Measurements from ENCODE around the gene GTF3C4.
"Not testable (repeated sequence)": the region's sequence is repeated elsewhere in the genome, so short reads cannot be mapped to it uniquely, and the experiment has no call there.

The GTF3C4 gene

GRCh38 chr9:132708239-132708638, 38.0 kb downstream of the GTF3C4 start:
- no peak for DNase-seq

GRCh38 chr9:132708769-132709430, 38.6 kb downstream of the GTF3C4 start:
- peak; percentile 82 for DNase-seq

DNA sequence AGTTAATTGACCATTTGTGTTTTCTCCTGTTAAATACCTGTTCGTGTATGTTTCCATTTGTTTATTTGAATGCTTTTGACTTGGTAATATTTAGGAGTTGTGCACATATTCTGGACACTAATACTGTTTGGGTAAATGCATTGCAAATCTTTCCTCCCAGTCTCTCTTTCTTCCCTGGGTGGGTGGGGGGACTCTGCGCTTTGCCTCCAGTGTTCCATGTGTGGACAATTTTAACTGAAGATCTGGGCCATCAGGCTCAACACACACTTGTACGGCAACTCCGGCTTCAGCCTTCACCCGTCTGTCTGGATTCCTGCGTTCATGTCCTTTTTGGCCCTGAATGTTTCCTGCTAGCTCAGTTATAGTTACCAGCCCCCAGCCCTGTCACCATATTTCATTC, 40.1 kb downstream of the GTF3C4 start:
- no peak for DNase-seq

GRCh38 chr9:132711152-132711551, 40.9 kb downstream of the GTF3C4 start:
- DNase-seq: not testable (repeated sequence)

- DNase-seq: no peak
Measured at GRCh38 chr9:132711846-132712245, 41.6 kb downstream of the GTF3C4 start.

GRCh38 chr9:132712753-132713152, 42.5 kb downstream of the GTF3C4 start:
- no peak for DNase-seq

DNA sequence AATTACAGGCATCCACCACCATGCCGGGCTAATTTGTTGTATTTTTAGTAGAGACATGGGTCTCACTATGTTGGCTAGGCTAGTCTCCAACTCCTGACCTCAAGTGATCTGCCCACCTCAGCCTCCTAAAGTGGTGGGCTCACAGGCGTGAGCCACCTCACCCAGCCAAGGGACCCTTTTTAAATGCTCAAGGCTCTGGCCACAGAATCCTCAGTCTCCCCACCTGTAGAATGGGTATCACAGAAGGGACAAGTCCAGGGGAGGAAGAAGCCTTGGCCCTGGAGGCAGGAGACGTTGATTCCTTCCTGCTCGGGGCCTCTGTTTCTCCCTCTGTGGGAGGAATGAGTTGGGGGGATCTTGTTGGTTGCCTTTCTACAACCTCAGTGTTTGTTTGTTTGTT, 45.7 kb downstream of the GTF3C4 start:
- no peak for DNase-seq

DNA sequence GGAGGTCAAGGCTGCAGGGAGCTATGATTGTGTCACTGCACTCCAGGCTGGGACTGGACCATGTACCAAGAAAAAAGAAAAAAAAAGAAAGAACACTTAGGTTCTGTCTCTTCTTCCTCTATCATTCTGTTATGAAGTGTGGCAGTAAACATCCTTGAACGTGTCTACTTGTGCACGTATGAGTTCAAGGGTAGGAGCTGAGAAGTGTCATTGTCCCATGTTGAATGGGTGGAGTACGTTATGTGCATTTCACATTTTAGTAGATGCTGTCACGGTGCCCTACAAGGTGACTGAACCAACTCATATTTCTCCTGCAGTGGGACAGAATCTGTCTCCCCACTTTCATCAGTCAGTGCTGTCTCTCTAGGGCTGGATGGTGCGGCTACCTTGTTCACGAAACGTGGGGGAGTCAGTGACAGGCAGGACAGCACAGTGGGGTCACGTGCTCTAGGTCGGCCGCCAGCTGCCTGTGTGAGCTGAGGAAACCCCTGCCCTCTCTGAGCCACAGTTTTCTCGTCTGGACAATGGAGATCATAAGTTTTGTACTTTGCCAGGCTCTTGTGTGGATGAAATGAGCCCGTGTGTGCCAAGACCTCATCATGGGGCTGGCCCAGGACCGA, 47.2 kb downstream of the GTF3C4 start:
- DNase-seq: no peak

DNA sequence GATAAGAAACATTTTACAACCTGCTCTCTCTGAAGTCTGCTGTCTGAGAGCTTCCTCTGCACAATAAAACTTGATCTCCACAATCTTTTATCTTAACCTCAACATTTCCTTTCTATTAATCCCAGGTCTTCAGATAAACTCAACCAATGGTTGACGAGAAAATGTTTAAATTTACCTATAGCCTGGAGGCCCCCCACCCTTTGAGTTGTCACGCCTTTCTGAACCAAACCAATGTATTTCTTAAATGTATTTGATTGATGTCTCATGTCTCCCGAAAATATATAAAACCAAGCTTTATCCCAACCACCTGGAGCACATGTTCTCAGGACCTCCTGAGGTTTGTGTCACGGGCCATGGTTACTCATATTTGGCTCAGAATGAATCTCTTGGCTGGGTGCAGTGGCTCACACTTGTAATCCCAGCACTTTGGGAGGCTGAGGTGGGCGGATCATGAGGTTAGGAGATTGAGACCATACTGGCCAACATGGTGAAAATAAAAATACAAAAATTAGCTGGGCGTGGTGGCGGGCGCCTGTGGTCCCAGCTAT, 48.2 kb downstream of the GTF3C4 start:
- not testable (repeated sequence) for DNase-seq

DNA sequence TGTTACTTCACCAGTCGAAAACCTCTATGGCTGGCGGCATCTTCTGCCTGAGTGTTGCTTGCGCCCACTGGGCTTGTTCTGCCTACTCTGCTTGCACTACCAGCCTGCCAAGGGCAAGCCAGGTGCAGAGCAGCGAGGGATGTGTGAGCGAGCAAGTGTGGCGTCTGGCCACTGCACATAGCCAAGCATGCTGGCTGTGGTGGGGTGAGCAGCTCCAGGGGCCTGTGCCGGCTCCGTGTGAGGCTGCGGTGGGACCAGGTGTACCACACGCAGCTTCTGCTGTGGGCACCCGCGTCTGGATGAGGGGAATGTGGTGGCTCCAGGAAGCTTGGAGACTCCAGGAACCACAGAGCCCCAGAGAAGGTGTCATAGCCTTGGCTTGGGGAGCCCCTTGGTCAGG, 51.4 kb downstream of the GTF3C4 start:
- DNase-seq: no peak

- DNase-seq: no peak
Measured at GRCh38 chr9:132722564-132723065, 52.4 kb downstream of the GTF3C4 start.

DNA sequence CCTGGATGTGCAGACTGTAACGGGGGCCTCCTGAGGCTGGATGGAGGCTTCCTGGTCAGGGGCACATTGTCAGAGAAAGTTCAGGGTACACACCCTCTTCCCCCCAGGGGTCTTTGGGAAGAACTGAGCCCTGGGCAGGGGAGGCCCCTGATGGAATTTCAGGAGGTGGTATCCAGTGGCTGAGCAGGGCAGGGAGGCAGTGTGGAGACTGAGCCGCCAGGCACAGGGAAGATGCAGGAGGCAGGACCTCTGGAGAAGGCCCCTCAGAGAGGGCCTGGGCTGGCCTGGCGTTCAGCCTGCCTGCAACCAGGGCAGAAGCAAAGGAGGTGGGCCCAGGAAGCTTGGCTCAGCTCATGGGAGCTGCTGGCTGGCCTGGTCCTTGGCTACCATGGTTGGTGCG, 53.5 kb downstream of the GTF3C4 start:
- no peak for DNase-seq

GRCh38 chr9:132725306-132725705, 55.0 kb downstream of the GTF3C4 start:
- no peak for DNase-seq

GRCh38 chr9:132726576-132727130, 56.4 kb downstream of the GTF3C4 start:
- DNase-seq: no peak

DNA sequence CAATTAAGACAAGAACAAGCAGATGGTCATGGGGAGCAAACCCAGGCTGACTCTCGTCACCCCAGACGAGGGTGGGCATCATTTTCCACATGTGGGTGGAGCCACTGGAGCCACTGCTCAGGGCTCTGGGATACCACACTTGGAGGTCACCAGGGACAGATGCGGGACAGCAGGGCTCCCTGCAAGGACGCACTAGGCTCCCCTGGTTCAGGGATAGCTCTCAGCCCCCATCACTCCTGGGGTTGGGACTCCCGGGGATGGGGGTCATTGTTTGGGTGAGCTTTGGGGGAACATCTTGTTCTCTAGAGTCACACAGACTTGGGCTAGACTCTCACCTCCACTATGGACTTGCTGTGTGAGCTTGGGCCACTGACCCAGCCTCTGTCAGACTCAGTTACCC, 57.8 kb downstream of the GTF3C4 start:
- DNase-seq: no peak

- DNase-seq: no peak
Measured at GRCh38 chr9:132728497-132728896, 58.2 kb downstream of the GTF3C4 start.

DNA sequence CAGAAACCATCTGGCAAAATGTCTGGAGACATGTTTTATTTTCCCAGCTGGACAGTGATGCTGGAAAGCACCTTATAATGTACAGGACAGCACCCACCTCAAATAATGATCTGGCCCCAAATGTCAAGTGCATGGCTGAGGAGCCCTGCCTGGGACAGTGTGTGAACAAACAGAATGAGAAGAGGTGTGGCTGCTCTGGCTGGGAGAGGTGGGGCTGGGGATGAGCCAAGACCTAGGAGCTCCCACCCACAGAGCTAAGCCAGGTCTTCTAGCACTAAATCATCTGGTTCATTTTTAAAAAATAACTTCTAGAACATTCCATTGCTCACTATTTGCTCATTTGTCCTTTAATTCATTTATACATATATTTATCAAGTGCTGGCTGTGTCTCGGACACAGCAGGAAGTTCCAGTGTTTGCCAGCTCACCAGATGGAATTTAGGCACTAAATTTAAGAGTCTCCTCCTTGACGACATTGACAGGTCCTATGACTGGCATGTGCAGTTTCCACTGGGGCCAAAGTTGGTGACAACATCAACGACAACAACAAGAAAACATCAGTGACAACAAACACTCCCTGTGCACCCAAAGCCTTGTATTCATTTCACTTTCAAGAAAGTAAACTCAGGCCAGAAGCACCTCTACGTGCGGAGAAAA, 59.1 kb downstream of the GTF3C4 start:
- DNase-seq: no peak

DNA sequence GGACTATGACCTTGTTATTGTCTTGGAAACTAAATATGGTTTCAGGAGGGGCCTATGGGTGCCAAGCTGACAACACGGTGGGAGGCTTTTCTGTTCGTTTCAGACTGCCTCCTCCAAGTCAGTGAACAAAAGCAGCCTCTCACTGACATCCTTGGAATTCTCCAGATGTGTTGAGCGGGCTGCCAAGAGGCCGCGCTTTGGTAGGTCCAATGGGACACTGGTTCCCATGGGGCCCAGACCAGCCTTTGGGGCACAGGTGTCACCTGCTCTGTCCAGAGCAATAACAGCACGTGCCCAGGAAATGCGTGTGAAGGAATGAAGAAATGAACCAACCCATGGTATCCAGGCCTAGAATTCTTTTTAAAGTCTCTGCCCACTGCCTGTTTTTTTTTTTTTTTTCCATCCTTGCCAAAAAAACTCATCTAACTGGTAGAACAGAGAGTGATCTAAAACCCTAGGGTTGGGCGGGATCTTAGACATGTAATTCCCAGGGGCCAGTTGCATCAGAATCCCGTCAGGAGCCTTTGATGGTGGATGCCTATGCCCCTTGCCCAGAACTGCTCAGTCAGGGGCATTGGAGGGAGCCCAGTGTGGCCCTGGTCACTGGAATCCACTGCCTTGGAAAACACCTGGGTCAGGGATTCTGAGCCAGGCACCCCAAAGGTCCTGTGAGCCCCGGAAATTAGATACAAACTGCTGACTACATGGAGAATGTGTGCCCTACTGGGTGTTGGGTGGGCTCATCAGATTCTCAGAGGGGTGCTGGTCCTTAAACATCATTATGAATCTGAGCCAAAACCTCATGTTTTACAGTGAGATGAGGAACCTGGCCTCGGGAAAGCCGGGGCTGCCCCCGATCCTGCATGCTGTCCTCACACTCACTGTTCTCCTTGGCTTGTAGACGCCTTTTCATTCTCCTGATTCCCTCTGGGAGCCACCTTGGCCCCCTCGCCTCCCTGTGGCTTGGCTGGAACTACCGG, 60.1 kb downstream of the GTF3C4 start:
- DNase-seq: no peak

DNA sequence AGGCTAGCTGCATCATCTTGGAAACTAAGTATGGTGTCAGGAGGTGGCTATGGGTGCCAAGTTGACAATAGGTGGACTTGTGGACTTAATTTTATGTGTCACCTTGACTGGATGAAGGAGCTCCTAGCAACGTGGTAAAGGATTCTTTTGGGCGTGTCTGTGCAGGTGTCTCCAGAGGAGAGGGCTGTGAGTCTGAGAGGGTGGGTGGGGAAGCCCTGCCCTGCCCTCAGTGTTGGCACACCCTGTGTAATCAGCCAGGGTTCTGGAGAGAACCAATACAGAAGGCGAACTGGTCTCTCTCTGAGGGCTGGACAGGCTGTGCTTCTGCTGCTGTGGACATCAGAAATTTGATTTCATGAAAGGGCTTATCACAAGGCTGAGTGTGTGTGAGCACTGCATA, 61.0 kb downstream of the GTF3C4 start:
- no peak for DNase-seq

GRCh38 chr9:132732326-132733259, 62.3 kb downstream of the GTF3C4 start:
- peak; percentile 50 for DNase-seq

DNA sequence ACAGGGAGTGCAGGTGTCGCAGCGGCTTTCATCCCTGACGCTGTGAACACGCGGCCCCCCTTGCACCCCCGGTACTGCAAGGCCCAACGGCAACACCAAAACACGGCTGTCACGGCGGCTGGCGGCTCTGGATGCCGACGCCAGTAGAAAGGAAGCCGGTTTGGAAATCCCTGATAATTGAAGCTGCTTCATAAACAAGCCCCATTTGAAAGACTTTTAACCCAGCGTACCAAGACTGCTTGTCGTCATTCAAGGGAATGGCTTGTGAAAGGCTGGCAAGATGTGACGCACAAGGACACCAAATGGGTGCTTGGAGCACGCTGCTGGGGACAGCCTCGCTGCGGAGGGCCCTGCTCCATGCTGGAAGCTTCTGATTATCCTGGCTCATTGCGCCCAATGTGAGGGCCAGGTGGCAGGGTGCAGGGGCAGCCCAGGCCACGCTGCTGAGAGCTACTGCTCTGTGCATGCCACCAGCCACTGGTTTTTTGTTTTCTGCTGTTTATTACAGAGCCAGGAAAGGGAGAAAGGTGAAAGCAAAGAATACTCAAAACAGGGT, 63.1 kb downstream of the GTF3C4 start:
- DNase-seq: no peak
